Stimulated activated CD4-positive, alpha-beta T cell treated with anti-CD3 and anti-CD28 coated beads, Interleukin-2, amount 100 ng/mL, for 24 hours (primary cell): ENCODE data around the gene HINT2.

Source experiments
- DNase-seq, 2 donors: peaks; one replicate each; pipeline ENCODE4 v3.0.0-alpha.2; 2020

HINT2 gene

GRCh38 chr9:35811381-35812024 lies 3.3 kb downstream of the HINT2 start:
- no peak for DNase-seq

GRCh38 chr9:35810122-35810521 lies 4.7 kb downstream of the HINT2 start:
- DNase-seq = no peak

- DNase-seq = no peak
Observed at GRCh38 chr9:35808433-35808832, 6.4 kb downstream of the HINT2 start.

DNA sequence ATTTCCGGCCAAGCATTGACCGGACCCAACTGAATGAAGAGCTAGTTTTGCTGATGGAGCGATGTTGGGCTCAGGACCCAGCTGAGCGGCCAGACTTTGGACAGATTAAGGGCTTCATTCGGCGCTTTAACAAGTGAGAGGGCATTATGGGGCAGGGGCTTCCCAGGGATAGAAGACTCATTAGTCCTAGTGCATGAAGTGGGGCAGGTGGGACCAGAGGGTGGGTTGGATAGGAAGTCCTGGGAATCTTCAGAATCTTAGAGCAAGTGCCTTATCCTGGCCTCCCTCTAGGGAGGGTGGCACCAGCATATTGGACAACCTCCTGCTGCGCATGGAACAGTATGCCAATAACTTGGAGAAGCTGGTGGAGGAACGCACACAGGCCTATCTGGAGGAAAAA lies 8.7 kb downstream of the HINT2 start:
- DNase-seq = no peak

DNA sequence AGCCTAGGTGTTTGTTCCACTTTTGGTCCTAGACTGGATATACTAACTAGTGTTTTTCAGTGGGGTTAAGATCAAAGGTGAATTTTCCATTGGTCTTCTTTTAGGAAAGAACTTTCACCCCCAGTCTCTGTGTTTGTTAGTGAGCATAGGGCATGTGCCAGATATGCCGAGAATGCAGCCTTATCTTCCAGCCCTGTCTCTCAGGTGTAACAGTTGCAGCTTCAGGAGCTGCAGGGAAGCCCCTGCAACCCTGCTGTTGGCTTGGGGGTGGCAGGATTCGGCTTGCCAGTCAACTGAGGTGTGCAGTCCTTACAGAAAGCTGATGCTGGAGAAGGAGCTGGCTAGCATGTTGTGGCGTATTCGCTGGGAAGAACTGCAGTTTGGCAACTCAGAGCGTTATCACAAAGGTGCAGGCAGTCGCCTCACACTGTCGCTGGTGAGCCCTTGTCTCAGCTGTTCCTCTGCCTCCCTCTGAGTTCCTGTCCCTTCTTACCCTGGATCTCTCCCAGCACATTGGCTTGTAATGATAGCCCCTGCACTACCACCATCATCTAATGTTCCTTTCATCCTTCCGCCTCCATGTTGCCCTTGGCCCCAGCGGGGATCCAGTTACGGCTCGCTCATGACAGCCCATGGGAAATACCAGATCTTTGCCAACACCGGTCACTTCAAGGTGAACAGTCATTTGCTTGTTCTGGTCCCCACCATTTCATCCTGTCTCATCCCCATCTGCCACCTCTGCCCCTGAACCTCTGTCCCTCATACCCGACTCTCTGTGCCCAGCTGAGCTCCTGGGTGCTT lies 13.3 kb downstream of the HINT2 start:
- no peak for DNase-seq

GRCh38 chr9:35800530-35800929 lies 14.3 kb downstream of the HINT2 start:
- no peak for DNase-seq

- DNase-seq = peak; percentile 38 to 59
Observed at GRCh38 chr9:35798658-35799374, 16.0 kb downstream of the HINT2 start.

DNA sequence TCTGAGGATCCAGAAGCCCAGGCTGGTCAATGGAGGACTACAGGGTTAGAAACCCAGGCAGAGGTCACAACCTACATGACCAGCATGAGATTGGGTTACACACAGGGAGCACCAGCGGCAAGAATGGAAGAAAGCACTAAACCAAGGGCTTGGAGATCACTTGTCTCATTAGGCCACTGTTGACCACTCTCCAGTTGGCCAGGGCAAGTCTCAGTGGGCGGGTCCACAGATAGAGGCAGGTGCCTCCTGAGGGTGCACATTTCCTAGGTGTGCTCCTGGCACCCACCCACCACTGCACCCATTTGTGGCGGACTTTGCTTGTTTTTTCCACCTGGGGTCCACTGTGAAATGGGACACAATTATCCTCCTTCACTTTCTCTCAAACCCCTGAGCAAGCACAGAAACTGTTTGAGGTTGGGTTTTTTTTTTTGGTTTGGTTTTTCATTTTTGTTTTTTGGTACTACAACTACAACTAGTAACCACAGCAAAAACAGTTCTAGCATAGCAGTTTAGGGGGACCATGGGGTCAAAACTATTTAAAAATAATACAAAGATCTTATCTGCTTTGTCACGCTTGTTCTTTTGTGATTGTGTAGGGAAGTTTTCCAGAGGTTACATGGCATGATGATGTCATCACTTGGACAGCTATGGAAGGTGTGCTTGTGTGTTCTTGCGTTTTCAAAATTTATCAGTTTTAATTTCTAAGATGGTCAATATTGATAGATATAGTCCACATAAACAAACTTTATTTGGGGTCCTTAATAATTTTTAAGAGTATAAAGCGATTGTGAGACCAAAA lies 17.3 kb downstream of the HINT2 start:
- DNase-seq = no peak

GRCh38 chr9:35795695-35796094 lies 19.1 kb downstream of the HINT2 start:
- DNase-seq = no peak

GRCh38 chr9:35793461-35793860 lies 21.4 kb downstream of the HINT2 start:
- no peak for DNase-seq

DNA sequence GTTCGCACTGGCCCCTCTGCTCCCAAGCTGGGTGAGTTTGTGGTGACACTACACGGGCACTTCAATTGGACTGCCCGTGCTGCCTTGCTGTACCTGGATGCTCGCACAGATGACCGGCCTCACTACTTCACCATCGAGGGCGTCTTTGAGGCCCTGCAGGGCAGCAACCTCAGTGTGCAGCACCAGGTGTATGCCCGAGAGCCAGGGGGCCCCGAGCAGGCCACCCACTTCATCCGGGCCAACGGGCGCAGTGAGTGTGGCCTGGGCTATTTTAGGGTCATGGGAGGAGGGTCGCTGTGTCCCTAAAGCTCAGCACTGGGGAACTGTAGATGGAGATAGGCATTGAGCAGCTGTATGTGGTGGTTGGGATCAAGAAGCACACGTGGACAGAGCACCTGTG lies 22.0 kb downstream of the HINT2 start:
- no peak for DNase-seq

DNA sequence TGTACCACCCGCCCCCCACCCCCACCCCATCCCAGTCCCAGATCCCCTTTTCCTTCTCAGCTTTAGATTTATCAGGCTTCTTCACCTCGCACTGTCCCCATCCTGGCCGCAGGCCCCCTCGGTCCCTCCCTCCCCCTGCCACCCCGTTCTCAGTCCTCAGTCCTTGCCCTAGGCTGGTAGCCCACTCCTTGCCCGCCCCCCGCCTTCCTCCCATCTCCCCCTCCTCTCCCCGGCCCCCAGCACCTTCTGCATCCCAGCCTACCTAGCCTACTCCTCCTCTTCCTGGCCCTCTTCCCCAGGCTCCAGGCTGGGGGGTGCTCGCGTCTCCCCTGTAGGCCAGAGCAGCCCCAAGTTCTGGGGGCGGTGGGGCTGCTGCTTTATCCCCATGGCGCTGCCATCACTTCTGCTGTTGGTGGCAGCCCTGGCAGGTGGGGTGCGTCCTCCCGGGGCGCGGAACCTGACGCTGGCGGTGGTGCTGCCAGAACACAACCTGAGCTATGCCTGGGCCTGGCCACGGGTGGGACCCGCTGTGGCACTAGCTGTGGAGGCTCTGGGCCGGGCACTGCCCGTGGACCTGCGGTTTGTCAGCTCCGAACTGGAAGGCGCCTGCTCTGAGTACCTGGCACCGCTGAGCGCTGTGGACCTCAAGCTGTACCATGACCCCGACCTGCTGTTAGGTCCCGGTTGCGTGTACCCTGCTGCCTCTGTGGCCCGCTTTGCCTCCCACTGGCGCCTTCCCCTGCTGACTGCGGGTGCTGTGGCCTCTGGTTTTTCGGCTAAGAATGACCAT lies 22.6 kb downstream of the HINT2 start:
- no peak for DNase-seq

- no peak for DNase-seq
Observed at GRCh38 chr9:35791297-35791921, 23.4 kb downstream of the HINT2 start, which contains the start of gene NPR2. Gene NPR2, plus strand, starts transcription at chr9:35791591. Its CDS starts 818 bp downstream, at chr9:35792409.

GRCh38 chr9:35790385-35791296 lies 24.2 kb downstream of the HINT2 start:
- peak; percentile 45 to 60 for DNase-seq

DNA sequence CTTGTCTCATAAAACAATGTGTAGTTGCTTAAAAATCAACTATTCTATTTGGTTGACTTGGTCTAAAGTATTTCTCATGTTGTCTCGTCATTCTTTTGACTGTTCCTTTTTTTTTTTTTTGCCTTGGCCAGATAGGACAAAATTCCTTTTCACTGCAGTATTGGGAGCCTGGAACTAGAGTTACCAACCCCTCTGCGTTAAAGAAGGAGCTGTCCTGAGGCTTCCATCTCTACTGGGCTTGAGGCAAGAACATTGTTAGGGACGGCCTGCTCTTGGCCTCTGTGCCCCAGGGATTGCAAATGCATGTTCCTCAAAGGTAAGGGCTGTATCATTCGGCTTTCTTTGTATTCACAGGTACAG lies 24.8 kb downstream of the HINT2 start:
- DNase-seq = no peak

DNA sequence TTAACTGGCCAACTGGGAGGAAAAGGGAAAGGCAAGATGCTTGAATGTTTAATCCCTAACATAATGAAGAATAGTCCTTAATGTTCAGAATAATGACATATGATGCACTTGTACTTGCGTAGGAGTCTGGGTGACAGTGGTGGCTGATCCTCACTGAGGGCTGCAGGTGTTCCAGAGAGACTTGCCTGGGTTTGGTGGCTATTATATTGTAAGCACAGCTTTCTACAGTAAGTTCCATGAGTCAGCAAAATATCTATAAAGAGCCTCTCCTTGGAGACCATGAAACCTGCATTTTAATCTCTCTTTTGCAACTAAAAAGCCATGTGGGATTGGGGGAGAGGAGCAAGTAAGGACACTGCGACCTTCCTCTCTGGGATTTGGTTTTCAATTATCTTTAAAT lies 25.3 kb downstream of the HINT2 start:
- no peak for DNase-seq

DNA sequence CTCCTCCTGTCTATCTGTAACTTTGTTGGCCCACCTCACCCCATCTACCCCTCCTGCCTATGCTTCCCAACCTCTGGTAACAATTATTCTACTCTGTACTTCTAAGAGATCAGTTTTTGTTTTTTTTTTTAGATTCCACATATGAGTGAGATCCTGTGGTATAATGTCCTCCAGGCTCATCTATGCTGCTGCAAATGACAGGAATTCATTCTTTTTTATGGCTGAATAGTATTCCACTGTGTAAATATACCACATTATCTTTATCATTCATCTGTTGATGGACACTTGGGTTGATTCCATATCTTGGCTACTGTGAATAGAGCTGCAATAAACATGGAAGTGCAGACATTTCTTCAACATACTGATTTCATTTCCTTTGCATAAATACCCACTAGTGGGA lies 31.4 kb downstream of the HINT2 start:
- DNase-seq = no peak

GRCh38 chr9:35781066-35781465 lies 33.8 kb downstream of the HINT2 start:
- DNase-seq = no peak

DNA sequence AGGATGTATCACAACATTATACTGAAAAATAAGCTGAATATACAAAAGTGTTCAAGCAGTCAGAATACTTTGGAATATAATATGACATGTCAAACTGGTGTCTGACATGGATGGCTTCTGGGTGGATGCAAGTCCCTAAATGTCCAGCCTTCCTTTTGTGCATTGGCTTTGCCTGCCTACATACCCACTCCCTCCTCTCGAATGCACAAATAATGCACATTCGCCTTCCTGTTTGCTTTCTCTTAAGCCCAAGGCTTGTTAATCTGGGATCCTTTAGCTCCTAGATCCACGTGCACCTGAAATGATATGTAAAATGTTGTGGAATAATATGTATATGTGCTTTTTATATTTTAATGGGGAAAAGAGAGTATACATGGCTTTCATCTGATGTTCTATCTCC lies 36.3 kb downstream of the HINT2 start:
- no peak for DNase-seq

DNA sequence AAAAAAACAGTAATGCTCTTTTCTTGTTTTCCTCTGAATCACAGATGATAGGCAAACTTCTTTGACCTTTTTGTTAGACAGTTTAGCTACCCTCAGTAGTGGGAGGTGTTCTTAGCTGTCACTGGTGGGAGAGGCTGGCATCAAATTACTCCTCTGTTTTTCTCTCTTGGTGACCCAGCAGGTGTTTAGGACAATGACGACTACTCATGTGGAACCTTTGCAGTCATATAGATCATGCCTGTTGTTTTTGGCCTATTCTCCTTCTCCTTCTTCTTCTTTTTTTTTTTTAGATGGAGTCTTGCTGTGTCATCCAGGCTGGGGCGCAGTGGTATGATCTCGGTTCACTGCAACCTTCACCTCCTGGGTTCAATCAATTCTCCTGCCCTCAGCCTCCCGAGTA lies 38.8 kb downstream of the HINT2 start:
- DNase-seq = no peak
